HepG2 (cell line): Measurements from ENCODE around the gene RPL23. TPM values are rescaled to one million over a fixed set of nuclear protein-coding genes. Genes with fewer than 3 reads are reported as not detected.

Source experiments
- ATAC-seq: fragments of 200-7000 bp; cut with Tn5 transposase; 3 replicates; pipeline ENCODE4 v1.9.1; 2020; ENCODE audit warnings: mild to moderate bottlenecking, moderate library complexity
- BruUV-seq: library from RNA; stranded (reverse); fragments of 400-500 nt; replicated peaks from 2 replicates; lab custom pipeline; 2021; lab: Mats Ljungman, UMichigan
- CTCF ChIA-PET: fragments of 300-600 bp; formaldehyde crosslinking; extraction: SDS; loops from one replicate; lab custom pipeline; 2021; ENCODE audit warnings: low total read pairs, inconsistent platforms, low intra/inter-chr PET ratio; lab: Yijun Ruan, JAX
- POLR2A ChIA-PET: fragments of 350-600 bp; sonication (Branson Sonifier 250); formaldehyde crosslinking; loops from one replicate; lab custom pipeline; 2020; ENCODE audit warnings: antibody characterized with exemption, inconsistent platforms; lab: Yijun Ruan, JAX
- DNase-seq: peaks from one replicate; pipeline ENCODE4 v3.0.0-alpha.2; 2015; ENCODE audit warnings: low spot score
- FAIRE-seq: peaks from 3 replicates; lab custom pipeline; 2011; peaks lifted over from hg19 to GRCh38; lab: Jason Lieb, UNC
- H2AFZ ChIP-seq: one replicate; pipeline ENCODE4 v1.6.1; 2011; ENCODE audit warnings: low read length, inconsistent platforms
- H3K27ac ChIP-seq: fragments of 300-600 bp; 3 replicates; pipeline ENCODE4 v1.8.0; 2011; ENCODE audit warnings: mixed run types, mild to moderate bottlenecking, mixed read lengths, low read length, inconsistent platforms; ENCODE audit not compliant: insufficient read depth; ENCODE audit errors: extremely low read length
- H3K27me3 ChIP-seq, 2 experiments: fragments of 200-600 bp in 1 of 2; 2 replicates in 1 of 2; 3 replicates in 1 of 2; pipeline versions ENCODE4 v1.6.0 to v1.8.0; 2011; ENCODE audit warnings: low read length in 2 of 2, mild to moderate bottlenecking in 2 of 2, moderate library complexity in 2 of 2, inconsistent platforms in 1 of 2; ENCODE audit not compliant: insufficient read depth in 2 of 2, control insufficient read depth in 1 of 2
- H3K36me3 ChIP-seq, 2 experiments: fragments of 200-600 bp in 1 of 2; replicated peaks in 1 of 2; 2 replicates in 1 of 2; 3 replicates in 1 of 2; pipeline versions ENCODE4 v1.5.1 to v1.8.0; 2011; ENCODE audit warnings: low read length in 2 of 2, inconsistent platforms in 1 of 2; ENCODE audit not compliant: insufficient read depth in 2 of 2, control insufficient read depth in 1 of 2
- H3K4me1 ChIP-seq: 2 replicates; pipeline ENCODE4 v1.5.1; 2012; ENCODE audit warnings: low read length, inconsistent platforms; ENCODE audit not compliant: insufficient read depth
- H3K4me2 ChIP-seq: 2 replicates; pipeline ENCODE4 v1.6.0; 2011; ENCODE audit warnings: low read depth, low read length, inconsistent platforms
- H3K4me3 ChIP-seq, 3 experiments: fragments of 200-600 bp in 1 of 3; sonication (generic), shearing (Covaris generic) in 1 of 3; replicated peaks in 1 of 3; 2 replicates each; pipeline ENCODE4 v1.5.1; 2011 to 2016; ENCODE audit warnings: low read length in 3 of 3, inconsistent platforms in 2 of 3, low read depth in 2 of 3, mild to moderate bottlenecking in 2 of 3, control low read depth in 1 of 3, mixed read lengths in 1 of 3; ENCODE audit not compliant: insufficient read depth in 1 of 3
- H3K79me2 ChIP-seq: one replicate; pipeline ENCODE4 v1.6.1; 2011; ENCODE audit warnings: low read length, inconsistent platforms; ENCODE audit not compliant: insufficient read depth
- H3K9ac ChIP-seq: 2 replicates; pipeline ENCODE4 v1.6.0; 2011; ENCODE audit warnings: mild to moderate bottlenecking, low read depth, low read length, inconsistent platforms; ENCODE audit not compliant: insufficient read depth
- H3K9me3 ChIP-seq: 2 replicates; pipeline ENCODE4 v1.5.1; 2012; ENCODE audit warnings: mild to moderate bottlenecking, low read length
- H4K20me1 ChIP-seq: 2 replicates; pipeline ENCODE4 v1.6.0; 2011; ENCODE audit warnings: inconsistent platforms, mild to moderate bottlenecking, low read length, moderate library complexity; ENCODE audit not compliant: insufficient read depth
- DNMT1 ChIP-seq: sonication (generic); formaldehyde crosslinking; IDR thresholded peaks from 2 replicates; pipeline ENCODE4 v1.5.1; 2020; ENCODE audit warnings: mild to moderate bottlenecking, missing genetic modification reagents
- ETV5 ChIP-seq: IDR thresholded peaks from 2 replicates; pipeline ENCODE4 v1.6.1; 2018; ENCODE audit warnings: missing biosample characterization, missing genetic modification reagents, inconsistent platforms, borderline replicate concordance
- SNAPC2 ChIP-seq: sonication (generic); formaldehyde crosslinking; IDR thresholded peaks from 2 replicates; pipeline ENCODE4 v1.8.1; 2022; ENCODE audit warnings: mild to moderate bottlenecking, missing genetic modification reagents
- SOX6 ChIP-seq, 2 experiments: fragments of 450-650 bp in 1 of 2; sonication (generic) in 1 of 2; formaldehyde crosslinking in 1 of 2; IDR thresholded peaks; 2 replicates each; pipeline versions ENCODE4 v1.4.0 to v1.6.1; 2017 to 2020; ENCODE audit warnings: antibody characterized with exemption in 1 of 2, mild to moderate bottlenecking in 1 of 2, missing genetic modification reagents in 1 of 2
- ZFX ChIP-seq: sonication (generic); formaldehyde crosslinking; IDR thresholded peaks from 2 replicates; pipeline ENCODE4 v1.4.0; 2020; ENCODE audit warnings: mild to moderate bottlenecking, low read depth, missing genetic modification reagents, moderate library complexity
- ZNF558 ChIP-seq: sonication (generic); formaldehyde crosslinking; IDR thresholded peaks from 2 replicates; pipeline ENCODE4 v1.9.0; 2022; ENCODE audit warnings: mild to moderate bottlenecking, missing genetic modification reagents, borderline replicate concordance
- ZNF883 ChIP-seq: sonication (generic); formaldehyde crosslinking; IDR thresholded peaks from 2 replicates; pipeline ENCODE4 v1.5.1; 2020; ENCODE audit warnings: mild to moderate bottlenecking, missing genetic modification reagents; ENCODE audit errors: not compliant biosample characterization
- WGBS: methylation state at CpG from one replicate; pipeline ENCODE4 v1.1.6; 2017; ENCODE audit warnings: low lambda C conversion rate; 5-methylcytosine and 5-hydroxymethylcytosine counted together
- in situ Hi-C: cut with HindIII; loops from 2 replicates; pipeline ENCODE4 v1.10.0; 2017; ENCODE audit warnings: low pct_unique_long_range_greater_than_20kb; ENCODE audit not compliant: extremely low pct_ligation_motif_present
- intact Hi-C: fragments of 100-400 bp; cut with micrococcal nuclease; formaldehyde crosslinking; loops from one replicate; pipeline ENCODE4 v1.10.0; 2022; ENCODE audit not compliant: unreplicated experiment
- polyA plus RNA-seq, 8 experiments: library from polyadenylated mRNA; depleted of rRNA in 3 of 8; stranded (reverse) in 7 of 8; unstranded in 1 of 8; fragments of >200 nt; fragmentation: Illumina TruSeq in 4 of 8; extraction: Trizol in 4 of 8; gene quantifications; 2 replicates each; pipeline versions ENCODE4 v1.2.1 to v1.2.3, GENCODE V29; 2011 to 2016; ENCODE audit warnings: low read depth in 4 of 8, missing spikeins in 1 of 8, mixed read lengths in 1 of 8; ENCODE audit not compliant: insufficient read depth in 1 of 8
- total RNA-seq, 5 experiments: library from RNA; depleted of rRNA; stranded (reverse); fragments of >200 nt; fragmentation: Illumina TruSeq; extraction: Trizol; gene quantifications; 2 replicates each; pipeline ENCODE4 v1.2.3, GENCODE V29; 2016; ENCODE audit warnings: low read depth in 1 of 5
- TF ChIP-seq, protein P1 (sequence below): sonication (generic); formaldehyde crosslinking; IDR thresholded peaks from 2 replicates; pipeline ENCODE4 v1.5.0; 2020; ENCODE audit warnings: missing genetic modification reagents
- TF ChIP-seq, protein P2 (sequence below): sonication (generic); formaldehyde crosslinking; IDR thresholded peaks from 2 replicates; pipeline ENCODE4 v1.4.0; 2020; ENCODE audit warnings: missing genetic modification reagents

Gene RPL23
- total and polyA plus RNA-seq, 2 of the 13 experiments (the other 11 are each of a cell fraction or from before 2014, with no cell fraction given), result 2,790 to 4,860 TPM

DNA sequence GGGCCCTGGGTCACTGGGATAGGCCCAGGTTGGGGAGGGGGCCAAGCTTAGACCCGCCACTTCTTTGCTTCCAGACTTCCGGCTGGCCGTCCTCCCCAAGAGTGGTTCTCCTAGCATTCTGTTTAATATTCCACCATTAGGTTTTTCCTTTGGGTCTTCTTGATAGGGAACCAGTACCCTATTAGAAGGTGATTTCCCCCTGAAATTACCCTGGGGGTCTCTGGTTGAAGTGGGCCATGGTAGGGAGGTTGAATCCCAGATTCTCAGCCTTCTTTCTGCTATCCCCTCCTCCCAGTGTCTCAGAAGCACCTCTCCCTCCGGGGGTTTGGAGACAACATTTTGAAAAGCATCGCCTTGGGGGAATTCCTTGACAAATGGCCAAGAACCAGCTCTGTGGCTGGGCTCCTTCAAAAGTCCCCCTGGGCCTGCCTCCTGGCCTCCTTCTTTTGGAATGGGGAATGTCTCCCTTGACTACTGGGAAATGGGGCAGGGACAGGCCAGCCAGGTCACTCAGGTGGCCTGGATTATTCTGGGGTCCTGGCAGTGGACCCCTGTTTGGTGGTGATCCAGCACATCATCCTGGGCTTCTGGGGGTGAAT lies 22.1 kb upstream of the RPL23 start (continued):
- TF ChIP-seq SNAPC2 (CRISPR knock-in tag), result no peak
- no peak for TF ChIP-seq ZNF883 (CRISPR knock-in tag)
- no peak for TF ChIP-seq ZNF558

DNA sequence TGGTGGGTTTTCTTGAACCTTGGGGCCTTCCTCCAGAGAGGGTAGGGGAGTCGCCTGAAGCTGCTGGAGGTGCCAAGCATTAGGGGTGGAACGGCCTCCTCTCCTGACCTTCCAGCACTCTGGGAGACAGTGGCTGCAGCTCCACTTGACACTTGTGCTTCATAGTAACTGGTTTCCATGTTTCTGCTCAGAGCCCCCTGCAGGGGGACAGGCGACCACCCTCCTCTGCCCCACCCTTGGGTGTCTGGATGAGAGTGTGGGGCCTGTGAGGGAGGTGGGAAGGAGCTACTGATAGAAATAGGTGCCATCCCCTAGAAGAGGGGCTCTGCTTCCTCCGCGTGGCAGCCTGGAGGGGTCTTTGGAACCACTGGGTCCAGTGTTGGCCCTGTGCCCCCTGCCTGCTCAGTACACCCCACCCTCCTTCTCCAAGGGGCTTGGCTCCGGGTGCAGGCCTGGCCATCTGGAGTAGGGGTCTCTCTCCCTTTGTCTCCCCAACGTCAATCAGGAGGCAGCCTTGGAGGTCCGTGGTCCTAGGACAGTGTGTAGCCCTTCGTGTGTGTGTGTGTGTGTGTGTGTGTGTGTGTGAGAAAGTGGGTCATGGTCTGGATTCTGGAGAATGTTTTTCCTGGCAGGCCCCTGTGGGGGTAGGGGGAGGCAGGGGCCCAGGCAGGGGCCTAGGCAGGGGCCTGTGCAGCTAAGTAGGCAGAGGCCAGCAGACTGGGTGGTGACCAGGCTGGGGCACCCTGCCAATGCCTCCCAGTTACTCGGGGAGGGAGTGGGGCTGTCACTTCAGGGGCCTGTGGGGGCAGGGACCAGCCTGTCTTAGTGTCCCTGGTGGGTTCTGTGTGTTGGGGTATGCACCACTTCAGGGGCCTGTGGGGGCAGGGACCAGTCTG lies 21.2 kb upstream of the RPL23 start:
- ChIA-PET POLR2A (interaction anchor here (1.4 kb wide), 1 partner anchor 40 kb away, joined by 3 read pairs; no protein-coding TSS in a partner anchor), CTCF (no interaction called here)
- H3K9ac ChIP-seq, result 0 out of 2 replicates have a peak overlapping the region, but pooled peaks have one; percentile 5
- peaks cover 0 to 2% of the 10 kb centered on the region in 2 experiments; a peak in 2 of 5 replicates for H3K27me3 ChIP-seq
- no peak for DNase-seq
- intact Hi-C loops, result loop anchor here (5.0 kb wide), 2 partner anchors 43 to 278 kb away; partner anchors contain the start of gene PLXDC1
- H3K79me2 ChIP-seq, result peaks cover 77% of the 10 kb centered on the region
- ATAC-seq, result no peak
- peaks cover 73% of the 10 kb centered on the region for H3K4me1 ChIP-seq
- peaks cover 65% of the 10 kb centered on the region for H4K20me1 ChIP-seq
- in situ Hi-C loops, result no loop called here
- no TSS peak for BruUV-seq
- 83% methylated on average over 8 of the region's 10 CpGs for WGBS
- H2AFZ ChIP-seq, result no peak overlapping the region
- H3K4me3 ChIP-seq, result no peak overlapping the region; a peak in 1 of 6 replicates
- no peaks in the 10 kb centered on the region for H3K9me3 ChIP-seq
- no peak for FAIRE-seq
- H3K27ac ChIP-seq, result no peak overlapping the region
- H3K4me2 ChIP-seq, result 0 out of 2 replicates have a peak overlapping the region, but pooled peaks have one; percentile 9
- peaks cover 20 to 38% of the 10 kb centered on the region in 2 experiments for H3K36me3 ChIP-seq
- TF ChIP-seq ETV5 (CRISPR knock-in tag) (no peak), SOX6 (IDR thresholded peaks at IDR 0.05) (no peak), SOX6 (CRISPR knock-in tag; IDR thresholded peaks at IDR 0.05) (no peak), ZNF883 (CRISPR knock-in tag) (peak; percentile 25), ZFX (CRISPR knock-in tag) (0 out of 2 replicates have a peak, but pooled peaks have one; percentile 21), DNMT1 (CRISPR knock-in tag) (no peak)
- TF ChIP-seq, protein P1, sequence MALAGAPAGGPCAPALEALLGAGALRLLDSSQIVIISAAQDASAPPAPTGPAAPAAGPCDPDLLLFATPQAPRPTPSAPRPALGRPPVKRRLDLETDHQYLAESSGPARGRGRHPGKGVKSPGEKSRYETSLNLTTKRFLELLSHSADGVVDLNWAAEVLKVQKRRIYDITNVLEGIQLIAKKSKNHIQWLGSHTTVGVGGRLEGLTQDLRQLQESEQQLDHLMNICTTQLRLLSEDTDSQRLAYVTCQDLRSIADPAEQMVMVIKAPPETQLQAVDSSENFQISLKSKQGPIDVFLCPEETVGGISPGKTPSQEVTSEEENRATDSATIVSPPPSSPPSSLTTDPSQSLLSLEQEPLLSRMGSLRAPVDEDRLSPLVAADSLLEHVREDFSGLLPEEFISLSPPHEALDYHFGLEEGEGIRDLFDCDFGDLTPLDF (CRISPR knock-in tag), result no peak
- TF ChIP-seq, protein P2, sequence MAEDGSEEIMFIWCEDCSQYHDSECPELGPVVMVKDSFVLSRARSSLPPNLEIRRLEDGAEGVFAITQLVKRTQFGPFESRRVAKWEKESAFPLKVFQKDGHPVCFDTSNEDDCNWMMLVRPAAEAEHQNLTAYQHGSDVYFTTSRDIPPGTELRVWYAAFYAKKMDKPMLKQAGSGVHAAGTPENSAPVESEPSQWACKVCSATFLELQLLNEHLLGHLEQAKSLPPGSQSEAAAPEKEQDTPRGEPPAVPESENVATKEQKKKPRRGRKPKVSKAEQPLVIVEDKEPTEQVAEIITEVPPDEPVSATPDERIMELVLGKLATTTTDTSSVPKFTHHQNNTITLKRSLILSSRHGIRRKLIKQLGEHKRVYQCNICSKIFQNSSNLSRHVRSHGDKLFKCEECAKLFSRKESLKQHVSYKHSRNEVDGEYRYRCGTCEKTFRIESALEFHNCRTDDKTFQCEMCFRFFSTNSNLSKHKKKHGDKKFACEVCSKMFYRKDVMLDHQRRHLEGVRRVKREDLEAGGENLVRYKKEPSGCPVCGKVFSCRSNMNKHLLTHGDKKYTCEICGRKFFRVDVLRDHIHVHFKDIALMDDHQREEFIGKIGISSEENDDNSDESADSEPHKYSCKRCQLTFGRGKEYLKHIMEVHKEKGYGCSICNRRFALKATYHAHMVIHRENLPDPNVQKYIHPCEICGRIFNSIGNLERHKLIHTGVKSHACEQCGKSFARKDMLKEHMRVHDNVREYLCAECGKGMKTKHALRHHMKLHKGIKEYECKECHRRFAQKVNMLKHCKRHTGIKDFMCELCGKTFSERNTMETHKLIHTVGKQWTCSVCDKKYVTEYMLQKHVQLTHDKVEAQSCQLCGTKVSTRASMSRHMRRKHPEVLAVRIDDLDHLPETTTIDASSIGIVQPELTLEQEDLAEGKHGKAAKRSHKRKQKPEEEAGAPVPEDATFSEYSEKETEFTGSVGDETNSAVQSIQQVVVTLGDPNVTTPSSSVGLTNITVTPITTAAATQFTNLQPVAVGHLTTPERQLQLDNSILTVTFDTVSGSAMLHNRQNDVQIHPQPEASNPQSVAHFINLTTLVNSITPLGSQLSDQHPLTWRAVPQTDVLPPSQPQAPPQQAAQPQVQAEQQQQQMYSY (CRISPR knock-in tag), result no peak
